Sciatic nerve (tissue), 2 donors: ENCODE measurements around the gene APBB1IP. TPM values are rescaled to one million over a fixed set of nuclear protein-coding genes. Genes with fewer than 3 reads are reported as not detected.
"Not testable (repeated sequence)": the region's sequence is repeated elsewhere in the genome, so short reads cannot be mapped to it uniquely, and the experiment has no call there.

Experiments
- ATAC-seq: fragments of 200-7000 bp; cut with Tn5 transposase; one replicate; pipeline ENCODE4 v1.9.1; 2020; ENCODE audit warnings: mild to moderate bottlenecking, moderate library complexity
- DNase-seq: peaks from one replicate; pipeline ENCODE4 v3.0.0-alpha.2; 2020; ENCODE audit warnings: low spot score
- intact Hi-C: fragments of 100-400 bp; cut with DNase I; formaldehyde crosslinking; loops from one replicate; pipeline ENCODE4 v1.14.2; 2022
- total RNA-seq: library from RNA; stranded (reverse); fragmentation: NEBNext Ultra II Directional; extraction: Animal tissue kit (Norgen Biotek cat#: 25700); gene quantifications from one replicate; pipeline ENCODE4 v1.2.1, GENCODE V29; 2021
- donor health status: DM: no; HTN: no; CAD: no.
- donor health status: DM: no; HTN: no; CAD: no.

APBB1IP gene
- total RNA-seq, 1 donor from 2014 or later: 17.0 TPM

GRCh38 chr10:26468700-26469099 lies 30.6 kb downstream of the APBB1IP start:
- intact Hi-C loops: no loop called here
- ATAC-seq: no peak

GRCh38 chr10:26472492-26472778 lies 34.3 kb downstream of the APBB1IP start:
- no peak for DNase-seq
- intact Hi-C loops: no loop called here
- ATAC-seq: no peak

More at GRCh38 chr10:26468700-26469099, 30.6 kb downstream of the APBB1IP start:
- DNase-seq: no peak

- intact Hi-C loops: no loop called here
- ATAC-seq (peak; percentile 92), DNase-seq (no peak)
Observed at GRCh38 chr10:26474026-26474425, 35.9 kb downstream of the APBB1IP start.

GRCh38 chr10:26474845-26475244 lies 36.7 kb downstream of the APBB1IP start:
- ATAC-seq: peak; percentile 41
- not testable (repeated sequence) for DNase-seq

GRCh38 chr10:26475386-26475785 lies 37.2 kb downstream of the APBB1IP start:
- no peak for DNase-seq

More at GRCh38 chr10:26474845-26475244, 36.7 kb downstream of the APBB1IP start:
- intact Hi-C loops: not testable (repeated sequence)

GRCh38 chr10:26477501-26477900 lies 39.4 kb downstream of the APBB1IP start:
- intact Hi-C loops: no loop called here
- DNase-seq: no peak
- ATAC-seq: no peak

More at GRCh38 chr10:26475386-26475785, 37.2 kb downstream of the APBB1IP start:
- intact Hi-C loops: no loop called here
- ATAC-seq: no peak

- no peak for DNase-seq
- intact Hi-C loops: no loop called here
- ATAC-seq: no peak
Observed at GRCh38 chr10:26478061-26478460, 39.9 kb downstream of the APBB1IP start.

GRCh38 chr10:26479766-26480492 lies 41.8 kb downstream of the APBB1IP start:
- no peak for DNase-seq
- intact Hi-C loops: no loop called here
- ATAC-seq: peak; percentile 14

- no peak for DNase-seq
- intact Hi-C loops: no loop called here
- ATAC-seq: no peak
Observed at GRCh38 chr10:26481315-26481692, 43.2 kb downstream of the APBB1IP start.

- DNase-seq: no peak
- intact Hi-C loops: no loop called here
- ATAC-seq: peak; percentile 27
Observed at GRCh38 chr10:26481914-26482550, 43.9 kb downstream of the APBB1IP start.

- ATAC-seq: no peak
- DNase-seq: no peak
- intact Hi-C loops: no loop called here
Observed at GRCh38 chr10:26483554-26483953, 45.4 kb downstream of the APBB1IP start.

GRCh38 chr10:26485150-26485941 lies 47.2 kb downstream of the APBB1IP start:
- no peak for DNase-seq
- intact Hi-C loops: no loop called here
- ATAC-seq: no peak

- DNase-seq: no peak
- intact Hi-C loops: no loop called here
- ATAC-seq: peak; percentile 79
Observed at GRCh38 chr10:26486304-26486703, 48.2 kb downstream of the APBB1IP start.

GRCh38 chr10:26486990-26487850 lies 49.1 kb downstream of the APBB1IP start:
- DNase-seq (no peak), ATAC-seq (peak; percentile 96)
- intact Hi-C loops: no loop called here

- ATAC-seq (no peak), DNase-seq (no peak)
- intact Hi-C loops: no loop called here
Observed at GRCh38 chr10:26488344-26488743, 50.2 kb downstream of the APBB1IP start.

- intact Hi-C loops: no loop called here
- DNase-seq (no peak), ATAC-seq (no peak)
Observed at GRCh38 chr10:26489081-26489480, 50.9 kb downstream of the APBB1IP start.

GRCh38 chr10:26490367-26490766 lies 52.2 kb downstream of the APBB1IP start:
- DNase-seq, ATAC-seq, intact Hi-C loops: not testable (repeated sequence)

GRCh38 chr10:26491276-26491675 lies 53.1 kb downstream of the APBB1IP start:
- ATAC-seq (no peak), DNase-seq (no peak)
- intact Hi-C loops: no loop called here

- ATAC-seq: peak; percentile 40
- no peak for DNase-seq
- intact Hi-C loops: no loop called here
Observed at GRCh38 chr10:26491934-26492333, 53.8 kb downstream of the APBB1IP start.
